ENCODE results near the gene DBNL. TPM values are rescaled to one million over a fixed set of nuclear protein-coding genes. Genes with fewer than 3 reads are reported as not detected.

Gene DBNL
- total RNA-seq, 1 donor from 2014 or later: 67.7 TPM

DNA sequence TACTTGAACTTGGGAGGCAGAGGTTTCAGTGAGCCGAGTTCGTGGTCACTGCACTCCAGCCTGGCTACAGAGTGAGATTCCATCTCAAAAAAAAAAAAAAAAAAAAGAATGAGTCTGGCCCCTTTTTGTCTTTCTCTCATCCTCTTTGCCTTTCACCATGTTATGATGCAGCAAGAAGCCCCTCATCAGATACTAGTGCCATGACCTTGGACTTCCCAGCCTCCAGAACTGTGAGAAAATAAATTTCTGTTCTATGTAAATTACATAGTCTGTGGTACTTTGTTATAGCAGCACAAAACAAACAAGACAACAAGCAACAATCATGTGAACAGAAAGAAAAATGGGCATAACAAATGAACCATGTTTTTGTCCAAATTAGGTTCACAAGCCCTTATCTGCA is 2.3 kb upstream of the DBNL start:
- DNase-seq (ENCODE audit: low spot score): no peak

DNA sequence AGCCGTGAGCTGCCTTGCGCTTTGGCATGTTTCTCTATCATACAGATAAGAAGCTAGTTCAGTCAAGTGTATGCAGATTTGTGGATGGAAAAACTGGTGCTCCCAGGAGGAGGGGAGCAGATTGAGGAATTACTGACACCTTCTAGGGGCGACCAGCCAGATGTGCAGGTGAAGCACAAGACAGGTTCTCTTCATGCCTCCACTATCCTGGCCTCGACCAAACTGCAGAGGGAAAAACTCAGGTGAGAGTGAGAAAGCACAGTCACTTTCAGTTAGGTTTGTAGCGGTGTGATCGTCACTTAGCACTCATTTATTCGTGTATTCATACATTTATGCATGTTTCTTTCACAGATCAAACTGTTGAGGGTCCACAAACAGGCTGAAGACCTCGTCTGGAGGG is 600 bp upstream of the DBNL start:
- DNase-seq (ENCODE audit: low spot score): no peak

DNA sequence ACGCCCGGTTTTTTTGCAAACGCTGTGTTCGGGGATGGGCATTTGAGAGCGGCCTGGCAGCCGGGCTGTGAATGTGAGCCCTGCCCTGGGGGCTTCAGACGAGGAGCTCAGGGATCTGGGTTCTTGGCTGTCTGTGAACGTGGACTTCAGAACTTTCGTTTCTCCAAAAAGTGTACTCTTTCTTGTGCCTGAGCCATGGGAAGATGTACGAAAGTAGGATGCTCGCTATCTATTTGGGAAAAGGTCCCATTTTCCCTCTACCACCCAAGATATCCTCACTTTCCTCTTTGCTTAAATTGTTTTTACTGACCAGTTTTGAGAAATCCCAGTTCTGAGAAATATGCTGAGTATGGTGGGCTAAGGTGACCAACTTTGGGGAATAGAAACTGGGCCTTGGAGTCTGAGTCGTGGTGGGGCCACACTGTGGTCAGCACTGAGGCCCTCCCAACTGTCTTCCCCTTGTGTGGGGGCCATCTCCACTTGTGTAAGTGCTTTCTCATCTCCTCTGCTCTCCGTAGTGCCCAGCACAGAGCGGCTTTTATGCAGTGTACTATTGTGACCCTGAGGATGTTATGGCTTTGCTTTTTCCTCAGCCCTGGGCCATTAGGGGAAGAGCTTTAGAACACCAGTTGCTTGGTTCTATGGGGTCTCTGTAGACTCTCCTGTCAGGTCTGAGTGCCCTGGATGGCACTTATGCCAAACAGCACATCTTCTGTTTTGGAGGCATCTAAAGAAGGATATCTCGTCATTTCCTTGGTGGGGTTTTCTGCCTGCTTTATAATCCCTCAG is 918 bp downstream of the DBNL start:
- peak; percentile 70 for DNase-seq (ENCODE audit: low spot score)

- no peak for DNase-seq (ENCODE audit: low spot score)
Measured at GRCh38 chr7:44046321-44047061, 2.0 kb downstream of the DBNL start.

GRCh38 chr7:44048031-44048795 is 3.7 kb downstream of the DBNL start:
- no peak for DNase-seq (ENCODE audit: low spot score)

GRCh38 chr7:44050121-44050914 is 5.8 kb downstream of the DBNL start:
- DNase-seq (ENCODE audit: low spot score): no peak

GRCh38 chr7:44050915-44051560 is 6.5 kb downstream of the DBNL start:
- DNase-seq (ENCODE audit: low spot score): no peak

DNA sequence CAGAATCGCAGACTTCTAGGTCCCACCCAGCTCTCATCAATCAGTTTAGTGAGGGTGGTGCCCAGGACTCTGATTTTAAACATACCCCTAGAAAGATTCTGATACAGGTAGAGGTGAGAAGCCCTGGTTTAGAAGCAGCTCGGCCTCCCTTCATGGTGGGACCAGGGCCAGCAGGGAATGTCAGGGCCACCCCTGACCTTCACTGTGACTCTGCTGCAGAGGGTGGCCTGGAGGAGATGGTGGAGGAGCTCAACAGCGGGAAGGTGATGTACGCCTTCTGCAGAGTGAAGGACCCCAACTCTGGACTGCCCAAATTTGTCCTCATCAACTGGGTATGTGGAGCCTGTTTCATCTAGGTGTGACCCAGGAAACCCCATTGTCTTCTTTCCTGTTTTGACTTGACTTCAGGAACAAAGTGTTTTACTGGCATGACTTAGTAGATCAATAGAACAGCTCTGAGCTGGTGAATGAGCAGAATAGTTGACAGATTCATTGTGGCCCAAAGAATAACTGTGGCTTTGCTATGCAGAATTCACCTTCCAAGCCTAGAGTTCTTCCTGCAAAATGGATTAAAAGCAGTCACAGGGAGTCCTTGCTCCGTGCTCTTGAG is 7.2 kb downstream of the DBNL start:
- no peak for DNase-seq (ENCODE audit: low spot score)

DNA sequence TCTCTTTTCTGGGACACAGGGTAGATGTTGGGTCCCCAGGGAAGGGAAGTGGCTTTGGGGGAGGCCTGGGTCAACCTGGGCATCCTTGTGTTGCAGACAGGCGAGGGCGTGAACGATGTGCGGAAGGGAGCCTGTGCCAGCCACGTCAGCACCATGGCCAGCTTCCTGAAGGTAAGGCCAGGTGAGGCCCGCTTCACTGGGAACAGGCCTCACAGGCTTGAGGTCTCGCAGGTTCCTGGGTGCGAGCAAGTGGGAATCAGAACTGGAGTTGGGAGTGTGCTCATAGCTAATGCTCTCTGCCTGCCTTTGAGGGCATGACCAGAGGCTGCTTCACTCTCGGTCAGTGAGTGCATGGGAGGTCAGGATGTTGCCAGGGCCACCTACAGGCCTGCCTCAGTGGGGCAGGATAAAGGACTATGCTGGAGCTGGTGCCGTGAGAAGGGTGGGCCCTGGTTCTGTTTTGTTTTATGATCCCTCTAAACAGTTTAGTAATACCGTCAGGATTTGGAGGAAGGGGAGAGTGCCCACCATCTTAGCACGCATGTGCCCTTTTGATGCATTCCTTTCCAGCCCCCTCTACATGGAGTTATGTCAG is 8.4 kb downstream of the DBNL start:
- DNase-seq (ENCODE audit: low spot score): no peak

- no peak for DNase-seq (ENCODE audit: low spot score)
Measured at GRCh38 chr7:44056681-44057080, 12.2 kb downstream of the DBNL start.

DNA sequence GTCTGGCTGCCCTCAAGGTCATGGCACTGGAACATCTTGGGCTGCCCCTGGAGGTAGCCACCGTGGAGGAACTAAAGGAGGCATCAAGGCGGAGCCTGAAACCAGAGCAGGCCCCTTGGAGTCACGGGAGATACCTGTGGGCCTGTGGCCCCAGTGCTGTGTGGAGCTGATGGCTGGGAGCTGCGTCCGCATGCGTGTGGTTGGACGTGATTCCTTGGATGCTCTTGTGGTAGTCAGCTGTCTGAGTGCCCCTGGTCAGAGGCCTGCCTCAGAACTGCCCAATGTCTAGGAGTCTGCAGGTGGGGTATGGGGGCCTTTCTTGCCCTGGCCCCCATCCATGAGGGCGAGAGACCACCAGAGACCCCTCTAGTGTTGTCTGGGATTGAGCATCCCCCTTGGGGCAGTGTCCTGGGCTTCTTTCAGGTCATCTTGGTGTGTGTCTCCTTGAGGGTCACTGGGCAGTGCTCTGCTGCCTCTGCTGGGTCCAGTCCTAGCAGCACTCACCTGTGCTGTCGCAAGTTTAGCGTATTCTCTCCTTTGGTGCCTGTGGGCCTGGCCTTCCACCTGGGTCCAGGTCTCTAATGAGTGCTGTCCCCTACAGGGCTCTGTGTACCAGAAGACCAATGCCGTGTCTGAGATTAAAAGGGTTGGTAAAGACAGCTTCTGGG is 12.8 kb downstream of the DBNL start:
- no peak for DNase-seq (ENCODE audit: low spot score)

GRCh38 chr7:44057849-44058758 is 13.6 kb downstream of the DBNL start:
- no peak for DNase-seq (ENCODE audit: low spot score)

- DNase-seq (ENCODE audit: low spot score): no peak
Measured at GRCh38 chr7:44058759-44059218, 14.3 kb downstream of the DBNL start.

GRCh38 chr7:44059219-44060090 is 15.0 kb downstream of the DBNL start:
- no peak for DNase-seq (ENCODE audit: low spot score)

DNA sequence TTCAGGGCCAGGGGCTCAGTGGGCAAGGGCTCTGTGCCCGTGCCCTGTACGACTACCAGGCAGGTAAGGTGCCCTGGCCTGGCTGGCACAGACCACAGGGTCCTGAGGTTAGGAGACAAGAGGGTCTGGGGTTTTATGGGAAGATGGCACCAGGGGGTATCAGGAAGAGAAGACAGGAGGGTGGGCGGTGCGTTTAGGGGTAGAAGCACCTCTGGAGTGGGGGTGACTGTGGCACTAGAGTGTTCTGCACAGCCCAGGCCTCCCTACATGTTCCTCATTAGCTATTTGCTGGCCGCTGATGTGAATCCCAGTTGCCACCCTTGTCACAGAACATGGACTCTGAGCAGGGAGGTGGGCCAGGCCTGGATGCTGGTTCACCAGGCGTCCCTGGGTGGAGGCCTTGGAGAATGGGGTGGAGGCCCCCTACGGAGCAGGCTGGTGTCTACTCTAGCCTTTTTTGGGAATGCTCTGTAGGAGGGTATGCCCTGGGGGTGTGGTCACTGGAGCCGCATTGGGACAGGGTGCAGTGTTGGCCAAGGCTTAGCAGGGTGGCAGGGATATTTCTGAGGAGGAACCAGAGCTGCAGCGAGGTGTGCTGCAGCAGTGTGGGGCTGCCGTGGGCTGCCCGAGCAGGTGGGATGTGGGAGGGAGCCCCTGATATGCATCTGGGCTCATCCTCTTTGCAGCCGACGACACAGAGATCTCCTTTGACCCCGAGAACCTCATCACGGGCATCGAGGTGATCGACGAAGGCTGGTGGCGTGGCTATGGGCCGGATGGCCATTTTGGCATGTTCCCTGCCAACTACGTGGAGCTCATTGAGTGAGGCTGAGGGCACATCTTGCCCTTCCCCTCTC is 15.8 kb downstream of the DBNL start:
- no peak for DNase-seq (ENCODE audit: low spot score)

DNA sequence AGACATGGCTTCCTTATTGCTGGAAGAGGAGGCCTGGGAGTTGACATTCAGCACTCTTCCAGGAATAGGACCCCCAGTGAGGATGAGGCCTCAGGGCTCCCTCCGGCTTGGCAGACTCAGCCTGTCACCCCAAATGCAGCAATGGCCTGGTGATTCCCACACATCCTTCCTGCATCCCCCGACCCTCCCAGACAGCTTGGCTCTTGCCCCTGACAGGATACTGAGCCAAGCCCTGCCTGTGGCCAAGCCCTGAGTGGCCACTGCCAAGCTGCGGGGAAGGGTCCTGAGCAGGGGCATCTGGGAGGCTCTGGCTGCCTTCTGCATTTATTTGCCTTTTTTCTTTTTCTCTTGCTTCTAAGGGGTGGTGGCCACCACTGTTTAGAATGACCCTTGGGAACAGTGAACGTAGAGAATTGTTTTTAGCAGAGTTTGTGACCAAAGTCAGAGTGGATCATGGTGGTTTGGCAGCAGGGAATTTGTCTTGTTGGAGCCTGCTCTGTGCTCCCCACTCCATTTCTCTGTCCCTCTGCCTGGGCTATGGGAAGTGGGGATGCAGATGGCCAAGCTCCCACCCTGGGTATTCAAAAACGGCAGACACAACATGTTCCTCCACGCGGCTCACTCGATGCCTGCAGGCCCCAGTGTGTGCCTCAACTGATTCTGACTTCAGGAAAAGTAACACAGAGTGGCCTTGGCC is 16.6 kb downstream of the DBNL start:
- no peak for DNase-seq (ENCODE audit: low spot score)
